GM19467 (cell line): ENCODE measurements around the gene MYEOV.

ENCODE experiments used
- ATAC-seq: cut with Tn5 transposase; IDR thresholded peaks from one replicate; pipeline ENCODE4 v1.9.1; 2021; ENCODE audit warnings: mild to moderate bottlenecking, moderate library complexity; ENCODE audit not compliant: unreplicated experiment

MYEOV gene

DNA sequence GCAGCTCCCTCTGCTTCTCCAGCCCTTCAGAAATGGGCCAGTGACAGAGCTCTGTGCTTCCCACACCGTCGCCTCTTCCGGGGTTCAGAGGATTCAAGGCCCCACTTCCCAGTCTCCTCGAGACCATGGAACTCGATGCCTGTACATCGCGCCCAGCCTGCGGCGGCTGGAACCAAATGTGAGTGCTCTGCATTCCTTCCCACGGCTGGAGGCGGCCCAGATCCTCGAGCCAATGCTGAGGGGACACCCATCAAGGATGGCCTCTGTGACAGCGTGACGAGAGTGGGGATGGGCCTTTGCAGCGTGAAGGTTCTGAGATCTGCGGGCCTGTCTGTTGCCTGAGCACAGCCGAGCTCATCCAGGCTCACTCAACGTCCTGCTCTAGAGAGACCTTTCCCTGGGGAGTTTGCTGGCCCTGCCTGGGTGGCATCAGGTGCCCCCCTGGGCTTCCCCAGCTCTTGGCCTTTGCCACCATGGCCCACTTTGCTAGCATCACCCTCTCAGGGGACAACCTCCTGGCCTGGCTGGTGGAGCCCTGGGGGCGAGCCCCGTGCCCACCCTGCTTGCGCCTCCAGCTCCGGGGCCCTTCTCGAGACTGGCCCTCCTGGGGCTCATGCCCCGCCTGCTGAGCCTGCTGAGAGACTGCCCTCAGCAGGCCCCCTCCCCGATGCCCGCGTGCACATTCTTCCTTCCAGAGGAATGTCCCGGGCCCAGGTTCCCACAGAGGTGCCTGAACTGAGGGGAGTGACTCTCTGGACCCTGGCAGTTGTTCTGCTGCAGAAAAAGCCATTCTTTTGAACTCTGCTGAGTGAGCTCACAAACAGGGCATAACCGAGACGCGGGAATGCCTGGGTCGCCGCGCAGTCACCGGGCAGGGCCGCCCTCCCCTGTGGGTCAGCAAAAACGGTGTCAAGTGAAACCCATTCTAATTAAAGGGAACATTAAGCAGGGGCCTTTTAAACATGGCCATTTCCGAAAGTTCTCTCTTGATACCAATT, 7.3 kb upstream of the MYEOV start:
- no peak for ATAC-seq

DNA sequence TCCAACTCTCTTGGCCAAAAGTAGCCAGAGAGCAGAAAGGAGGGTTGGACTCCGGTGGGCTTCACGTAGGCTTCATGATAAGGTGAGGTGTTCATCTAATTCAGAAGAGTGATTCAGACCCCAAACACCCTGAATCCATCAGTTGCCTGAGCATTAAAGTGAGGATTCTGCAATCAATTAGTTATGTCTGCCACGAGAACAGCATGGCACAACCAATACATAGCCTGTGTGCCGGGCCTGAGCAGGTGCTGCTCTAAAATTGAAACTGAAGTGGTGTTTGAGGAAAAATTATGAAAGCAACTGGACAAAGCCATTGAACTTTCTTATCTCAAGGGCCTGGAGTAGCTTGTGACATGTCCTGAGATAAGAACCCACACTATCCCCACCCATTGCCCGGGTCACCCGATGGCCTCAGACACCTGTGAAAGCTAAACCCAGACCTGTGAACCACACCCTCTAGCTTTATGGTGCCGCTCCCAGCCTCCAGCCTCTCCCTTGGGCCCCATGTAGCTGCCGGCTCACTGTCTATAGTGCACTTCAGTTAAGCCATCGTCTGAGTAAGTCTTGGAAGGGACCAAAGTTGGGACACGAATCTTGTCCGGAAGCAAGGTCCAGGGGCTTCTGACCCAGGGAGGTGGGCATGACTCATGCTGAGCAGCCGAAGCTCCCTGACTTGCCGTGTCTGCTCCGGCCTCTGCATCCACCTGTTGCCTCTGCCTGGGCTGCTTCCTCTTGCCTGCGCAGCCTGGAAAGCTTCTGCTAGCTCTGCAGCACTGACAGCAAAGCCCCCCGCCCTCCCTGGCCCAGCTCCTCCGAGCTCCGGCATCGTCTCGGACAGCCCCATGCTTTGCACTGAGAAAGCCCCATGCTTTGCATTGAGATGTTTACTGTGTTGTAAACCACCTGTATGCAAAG, 5.7 kb upstream of the MYEOV start:
- ATAC-seq, result no peak

DNA sequence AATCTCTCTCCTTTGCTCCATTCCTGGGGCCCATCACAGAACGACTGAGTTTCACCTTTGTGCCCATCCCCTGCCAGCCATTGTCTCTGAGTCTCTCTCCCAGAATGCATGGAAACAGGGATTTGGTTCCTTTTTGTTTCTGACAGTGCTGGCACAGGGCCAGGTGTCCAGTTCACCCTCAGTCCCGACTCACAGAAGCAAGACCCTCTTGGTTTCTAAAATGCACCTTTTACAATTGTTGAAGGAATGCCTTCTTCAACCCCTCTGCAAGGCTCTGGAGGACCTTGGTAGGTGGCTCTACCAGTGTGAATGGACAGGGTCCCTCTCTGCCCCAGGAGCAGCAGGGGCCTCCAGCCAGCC, 5.1 kb upstream of the MYEOV start:
- ATAC-seq, result no peak

DNA sequence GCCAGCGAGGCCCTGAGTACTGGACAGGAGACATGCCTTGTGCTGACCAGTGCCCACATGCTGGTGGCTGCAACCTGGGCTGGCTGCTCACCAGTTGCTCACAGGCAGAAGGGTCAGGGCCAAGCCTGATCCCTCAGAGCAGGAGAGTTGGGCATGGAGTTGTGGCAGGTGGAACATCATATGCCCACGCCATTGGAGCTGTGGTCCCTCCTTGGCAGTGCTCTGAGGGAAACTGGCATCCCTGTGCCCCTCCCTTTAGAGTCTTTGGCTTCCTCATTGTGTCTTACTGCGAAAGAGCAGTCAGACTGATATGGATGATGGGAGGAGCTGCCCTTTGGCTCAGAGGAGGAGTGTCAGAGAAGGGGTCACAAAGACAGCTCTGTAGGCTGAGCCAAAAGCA, 3.1 kb upstream of the MYEOV start:
- ATAC-seq, result no peak

DNA sequence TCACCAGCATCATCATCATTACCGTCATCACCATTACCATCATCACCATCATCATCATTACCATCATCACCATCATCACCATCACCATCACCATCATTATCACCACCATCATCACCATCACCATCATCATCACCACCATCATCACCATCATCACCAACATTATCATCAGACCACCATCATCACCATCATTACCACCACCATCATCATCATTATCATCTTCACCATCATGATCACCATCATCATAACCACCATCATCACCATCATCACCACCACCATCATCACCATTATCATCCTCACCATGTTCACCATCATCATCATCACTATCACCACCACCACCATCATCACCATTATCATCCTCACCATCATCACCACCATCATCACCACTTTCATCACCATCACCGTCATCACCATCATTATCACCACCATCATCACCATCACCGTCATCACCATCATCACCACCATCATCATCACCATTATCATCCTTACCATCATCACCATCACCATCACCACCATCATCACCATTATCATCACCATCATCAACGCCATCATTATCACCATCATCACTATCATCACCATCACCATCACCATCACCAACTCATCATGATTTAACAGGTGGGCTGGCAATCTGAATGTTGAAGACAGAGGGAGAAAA, 2.4 kb upstream of the MYEOV start:
- no peak for ATAC-seq

DNA sequence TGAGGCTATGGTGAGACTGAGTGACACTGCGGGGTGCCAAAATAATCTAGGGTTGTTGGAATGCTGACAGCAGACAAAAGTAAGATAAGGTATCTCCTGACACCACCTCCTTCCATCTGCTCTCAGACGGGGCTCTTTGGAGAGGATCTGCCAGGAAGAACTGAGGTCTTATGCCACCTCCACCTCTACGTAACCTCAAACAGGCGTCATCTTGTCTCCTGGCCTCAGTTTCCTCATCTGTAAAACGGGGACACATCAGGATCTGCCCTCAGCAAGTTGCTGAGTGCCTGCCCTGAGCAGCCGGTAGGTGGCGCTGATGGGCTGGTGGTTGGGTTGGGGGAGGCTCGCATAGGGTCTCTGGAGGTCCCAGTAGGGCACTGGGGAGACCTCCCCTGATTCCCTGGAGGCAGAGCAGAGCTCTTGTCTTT, 1.7 kb upstream of the MYEOV start:
- ATAC-seq, result no peak

DNA sequence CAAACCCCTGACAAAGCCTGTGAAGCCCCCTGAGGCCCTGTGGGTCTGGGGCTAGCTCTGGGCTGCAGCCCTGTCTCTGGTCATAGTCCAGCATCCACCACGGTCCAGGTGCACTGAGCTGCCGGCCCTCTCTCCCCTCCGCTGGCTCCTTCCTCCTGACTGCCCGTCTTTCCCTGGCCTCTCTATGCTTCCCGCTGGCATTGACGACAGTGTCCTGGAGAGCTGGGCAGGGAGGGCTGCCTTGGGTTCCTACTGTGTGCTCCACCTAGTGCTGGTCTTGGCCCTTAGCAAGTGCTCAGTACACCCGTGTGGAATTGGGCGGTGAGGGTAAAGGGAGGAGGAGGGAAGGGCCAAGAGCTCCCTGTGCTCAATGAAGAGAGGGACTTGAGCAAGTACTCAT, 868 bp upstream of the MYEOV start:
- no peak for ATAC-seq

DNA sequence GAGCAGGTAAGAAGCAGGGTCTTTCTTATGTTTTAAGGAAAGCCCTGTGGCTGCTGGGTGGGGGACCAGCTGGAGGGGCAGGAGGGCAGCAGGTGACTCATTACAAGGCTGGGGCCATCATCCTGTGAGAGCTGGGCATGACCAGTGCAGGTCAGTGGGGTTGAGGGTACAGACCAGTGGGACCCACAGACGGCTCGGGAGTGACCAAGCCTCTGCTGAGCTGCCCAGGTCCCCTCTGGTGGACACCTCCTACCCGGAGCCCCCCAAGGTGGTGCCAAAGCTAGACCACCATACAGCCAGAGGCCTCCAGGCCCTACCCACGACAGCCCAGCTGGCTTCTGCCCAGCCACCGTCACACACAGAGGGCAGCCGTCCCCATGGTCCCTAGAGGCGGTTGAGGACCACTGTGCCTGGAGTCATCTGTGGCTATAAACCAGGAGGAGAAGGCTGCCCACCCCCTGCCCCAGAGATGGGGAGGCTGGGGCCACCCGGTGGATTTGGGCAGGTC, 670 bp downstream of the MYEOV start:
- no peak for ATAC-seq

DNA sequence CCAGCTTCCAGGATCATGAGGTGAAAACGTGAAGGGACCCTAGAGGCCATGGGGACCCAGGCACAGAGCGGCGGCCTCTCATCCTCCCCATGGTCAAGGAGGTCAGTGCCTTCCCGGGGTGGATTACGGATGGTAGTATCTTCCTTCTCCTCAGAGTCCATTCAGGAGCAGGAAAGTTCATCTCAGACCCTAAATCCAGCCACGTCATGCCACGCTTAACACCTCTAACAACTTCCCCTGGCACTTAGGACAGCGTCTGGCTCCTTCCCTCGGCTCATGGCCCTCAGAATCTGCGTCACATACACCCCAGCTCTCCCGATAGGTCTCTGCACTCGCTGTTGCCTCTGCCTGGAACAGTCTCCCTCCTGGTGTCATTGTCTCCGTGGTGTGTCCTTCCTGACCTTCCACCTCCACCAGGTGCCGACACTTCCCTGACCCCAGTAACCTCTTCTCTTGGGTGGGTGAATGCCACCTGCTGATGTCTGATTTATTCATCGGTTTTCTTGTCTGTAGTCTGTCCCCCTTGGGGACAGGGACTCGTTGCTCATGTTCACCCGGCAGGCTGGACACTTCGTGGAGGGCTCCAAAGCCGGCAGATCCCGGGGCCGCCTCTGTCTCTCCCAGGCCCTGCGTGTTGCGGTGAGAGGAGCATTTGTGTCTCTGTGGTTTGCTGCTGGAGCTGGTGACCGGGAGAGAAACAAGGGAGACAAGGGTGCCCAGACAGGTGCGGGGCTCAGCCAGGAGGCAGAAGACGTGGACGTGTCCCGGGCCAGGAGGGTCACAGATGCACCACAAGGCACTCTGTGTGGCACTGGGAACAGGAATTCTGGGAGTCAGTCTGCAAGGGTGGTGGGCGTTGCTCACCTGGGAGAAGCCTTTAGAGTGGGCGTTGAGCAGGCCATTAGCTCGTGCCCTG, 1.4 kb downstream of the MYEOV start:
- ATAC-seq, result no peak

DNA sequence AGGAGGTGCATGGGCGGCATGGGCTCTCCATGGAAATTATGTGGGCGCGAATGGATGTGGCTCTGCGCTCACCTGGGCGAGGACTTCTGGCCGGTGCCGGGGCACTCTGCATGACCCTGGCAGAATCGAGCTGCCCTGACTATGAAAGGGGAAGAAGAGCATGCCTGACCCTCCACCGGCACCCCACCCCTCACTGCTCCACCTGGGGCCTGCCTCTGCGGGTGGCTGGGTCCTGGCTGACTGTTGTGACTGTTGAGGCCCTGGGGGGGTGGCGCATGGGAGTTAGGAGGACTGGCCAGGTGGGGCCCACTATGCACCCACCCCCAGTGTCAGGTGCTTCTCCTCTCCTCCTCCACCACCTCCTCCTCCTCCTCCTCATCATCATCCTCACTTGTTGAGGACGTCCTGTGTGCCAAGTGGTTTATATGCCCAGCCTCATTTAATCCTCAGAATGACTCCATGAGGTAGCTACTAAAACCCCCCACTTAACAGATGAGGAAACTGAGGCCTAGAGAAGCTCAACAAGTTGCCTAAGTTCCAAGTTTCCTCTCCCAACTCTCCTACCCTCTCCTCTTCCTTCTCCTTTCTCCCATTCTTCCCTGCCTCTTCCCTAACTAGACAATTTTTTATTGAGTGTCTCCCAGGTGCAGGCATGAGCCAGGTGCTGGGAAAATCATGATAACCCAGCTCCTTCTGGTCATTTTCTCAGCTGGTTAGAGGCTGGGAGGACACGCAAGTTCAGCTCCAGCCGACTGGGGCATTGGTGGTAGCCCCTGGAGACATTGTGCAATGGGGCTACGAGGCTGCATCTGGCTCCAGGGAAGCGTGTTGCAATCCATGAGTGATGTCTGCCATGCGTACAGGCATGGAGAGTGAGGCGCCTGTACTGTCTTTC, 2.3 kb downstream of the MYEOV start:
- ATAC-seq, result no peak

DNA sequence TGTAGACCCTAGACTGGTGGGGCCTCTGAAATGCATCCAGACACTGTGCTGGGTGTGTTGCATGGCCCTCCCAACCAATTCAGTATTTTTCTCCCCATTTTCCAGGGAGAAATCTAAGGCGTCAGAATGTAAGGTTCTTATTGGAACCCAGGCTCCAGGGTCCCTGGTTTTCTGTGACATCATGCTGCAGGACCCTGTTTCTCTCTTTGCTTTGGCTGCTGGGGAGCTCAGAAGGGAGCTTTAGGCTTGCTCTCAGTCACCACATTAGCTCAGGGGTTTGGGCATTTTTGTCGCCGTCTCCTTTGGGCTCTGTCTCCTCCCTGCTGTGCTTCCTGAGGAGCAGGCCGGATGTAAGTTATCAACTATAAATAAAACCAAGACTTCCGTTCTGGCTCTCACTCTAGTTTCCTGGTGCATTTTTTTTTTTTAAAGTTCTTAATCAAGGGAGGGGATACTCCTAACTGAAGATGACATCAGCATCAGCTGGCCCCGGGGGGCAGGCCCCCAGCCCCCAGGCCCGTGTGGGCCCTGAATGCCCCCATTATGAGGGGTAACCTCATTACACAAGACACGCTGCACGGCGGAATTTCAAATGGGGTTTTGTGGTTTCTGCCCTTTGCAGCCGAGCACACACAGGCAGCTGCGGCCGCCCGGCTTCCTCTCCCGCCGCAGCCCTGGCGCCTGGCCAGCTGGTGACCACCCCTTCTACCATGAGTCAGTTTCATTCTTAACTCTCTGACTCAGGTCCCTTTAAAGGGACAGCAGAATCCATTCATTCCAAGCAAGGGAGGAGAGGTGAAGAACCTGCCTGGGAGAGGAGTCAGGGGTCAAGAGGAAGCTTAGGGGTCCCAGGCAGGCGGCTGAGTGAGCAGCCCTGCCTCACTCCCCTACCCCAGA, 3.2 kb downstream of the MYEOV start:
- ATAC-seq, result peak; percentile 50

DNA sequence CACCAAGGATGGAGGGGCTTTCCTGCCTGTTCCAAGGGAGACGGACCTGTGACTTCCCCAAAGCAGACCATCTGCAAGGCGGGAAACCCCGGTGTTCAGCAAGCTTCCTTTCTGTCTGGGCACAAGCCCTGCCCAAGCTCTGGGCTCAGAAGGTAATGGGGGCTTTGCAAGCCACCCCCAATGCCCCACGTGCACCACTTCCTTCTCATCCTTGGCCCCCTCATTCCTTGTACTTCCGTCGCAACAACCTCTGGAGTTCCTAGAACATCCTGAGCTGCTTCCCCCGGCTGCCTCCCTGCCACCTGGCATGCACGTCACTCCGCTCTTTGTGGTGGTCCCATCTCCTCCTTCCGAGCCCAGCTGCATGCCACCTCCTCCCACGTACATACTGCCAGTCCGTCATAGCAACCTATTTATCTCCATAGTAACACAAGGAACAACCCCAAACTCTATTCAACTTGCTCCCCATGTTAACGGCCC, 3.9 kb downstream of the MYEOV start:
- ATAC-seq, result peak; percentile 0

DNA sequence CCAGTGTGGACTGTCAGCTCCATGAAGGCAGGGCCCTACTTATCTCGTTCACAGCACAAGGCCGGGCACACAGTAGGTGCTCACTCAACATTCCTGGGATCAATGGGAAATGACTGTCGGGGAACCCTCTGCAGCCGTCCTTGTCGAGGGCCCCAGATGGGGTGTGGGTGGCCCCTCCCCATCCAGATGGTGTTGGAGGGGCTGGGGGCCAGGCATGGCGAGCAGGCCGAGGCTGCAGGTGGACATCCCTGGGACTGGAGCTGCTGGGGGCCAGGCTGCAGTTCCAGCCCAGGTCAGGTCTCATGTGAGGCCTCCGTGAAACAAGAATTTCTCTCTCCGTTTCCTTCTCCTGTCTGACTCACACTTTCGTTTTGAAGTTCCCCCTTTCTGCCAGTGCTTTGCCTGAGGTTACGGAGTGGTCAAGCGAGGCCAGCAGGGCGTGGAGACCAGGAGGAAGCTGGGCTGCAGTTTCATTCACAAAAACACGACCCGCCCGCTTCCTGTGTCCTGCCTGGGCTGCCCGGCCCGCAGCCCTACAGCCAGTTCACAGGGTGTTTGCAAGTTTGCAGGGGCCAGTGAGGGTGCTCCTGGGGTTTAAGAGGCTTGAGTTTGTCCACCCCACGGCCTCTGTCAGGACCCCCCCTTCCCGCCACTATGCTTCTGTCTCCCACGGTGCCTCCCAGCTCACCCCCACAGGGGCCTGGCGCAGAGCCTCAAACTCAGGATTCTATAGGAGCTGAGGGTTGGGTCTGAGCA, 4.5 kb downstream of the MYEOV start:
- ATAC-seq, result peak; percentile 43

DNA sequence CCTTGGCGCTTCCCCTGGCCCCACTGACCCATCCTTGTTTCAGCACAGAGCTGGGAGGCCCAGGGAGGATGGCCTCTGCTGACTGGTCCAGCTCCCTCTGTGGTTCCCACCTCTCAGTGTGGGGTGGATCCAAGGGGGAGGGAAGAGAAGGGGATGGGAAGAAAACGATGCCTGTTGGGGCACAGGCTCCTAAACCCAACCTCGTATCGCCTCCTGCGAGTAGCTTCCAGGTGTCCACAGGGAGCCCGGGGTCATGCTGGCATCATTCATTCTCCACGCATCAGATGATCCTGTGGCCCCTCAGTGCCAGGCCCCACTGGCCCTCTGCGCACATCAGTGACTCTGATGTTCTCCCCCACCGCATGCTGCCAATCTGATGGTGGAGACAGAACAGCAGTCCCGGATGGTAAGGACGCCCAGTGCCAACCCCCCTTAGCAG, 5.1 kb downstream of the MYEOV start:
- ATAC-seq, result no peak

DNA sequence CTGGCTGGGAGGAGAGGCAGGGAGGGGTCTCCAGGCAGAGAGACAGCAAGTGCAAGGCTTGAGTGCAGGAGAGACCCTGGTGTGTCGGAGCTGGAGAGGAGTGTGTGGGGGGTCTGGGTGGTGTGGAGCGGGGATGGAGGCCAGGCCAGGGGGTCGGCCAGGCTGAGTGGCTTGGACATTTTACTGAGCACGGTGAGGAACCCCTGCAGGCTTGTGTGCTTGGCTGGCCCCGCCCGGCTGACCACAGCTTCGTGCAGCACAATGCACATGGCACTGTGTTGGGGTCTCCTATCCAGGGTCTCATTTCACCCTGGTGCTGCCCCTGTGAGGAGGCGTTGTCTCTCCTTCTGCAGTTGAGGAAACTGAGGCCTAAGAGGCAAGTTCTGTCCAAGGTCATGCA, 5.6 kb downstream of the MYEOV start:
- ATAC-seq, result no peak

DNA sequence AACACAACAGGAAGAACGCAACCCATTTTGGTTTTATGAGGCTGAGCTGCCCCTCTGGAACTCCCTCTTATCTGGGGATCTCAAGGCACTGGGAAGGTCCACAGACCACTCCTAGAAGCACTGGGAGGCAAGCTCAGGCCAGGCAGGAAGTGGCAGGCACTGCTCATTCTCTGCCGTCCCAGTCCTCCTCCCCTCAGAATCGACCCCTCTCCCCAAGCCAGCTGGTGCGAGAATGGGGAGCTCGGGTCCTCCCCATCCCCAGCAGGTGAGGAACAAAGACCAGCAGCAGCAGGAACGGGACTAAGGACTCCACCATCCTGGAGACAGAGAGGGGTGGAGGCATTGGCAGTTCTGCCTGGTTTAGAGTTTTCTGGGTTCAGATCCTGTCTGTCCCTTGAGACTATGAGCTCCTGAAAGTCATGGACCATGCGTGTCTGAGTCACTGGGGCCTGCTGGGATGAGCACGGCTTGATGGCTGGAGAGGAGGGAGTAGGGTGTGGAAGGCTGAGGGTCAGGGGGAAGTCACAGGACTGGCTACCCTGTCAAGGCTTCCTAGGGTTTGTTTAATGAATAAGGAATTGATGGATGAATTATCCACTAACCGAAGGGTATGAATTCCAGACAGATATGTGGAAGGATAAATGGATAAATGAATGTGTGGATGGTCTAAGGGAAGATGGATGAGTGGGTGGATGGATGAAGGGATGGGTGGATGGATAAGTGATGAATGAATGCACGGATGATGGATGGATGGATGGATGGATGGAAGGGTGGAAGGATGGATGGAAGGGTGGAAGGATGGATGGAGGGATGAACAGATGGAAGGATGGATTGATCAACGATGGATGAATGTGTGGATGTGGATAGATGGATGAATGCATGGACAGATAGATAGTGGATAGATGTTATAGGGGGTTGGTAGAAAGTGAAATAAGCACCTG, 6.4 kb downstream of the MYEOV start:
- ATAC-seq, result no peak
